ENCODE measurements around the gene DHRS11.

DNA sequence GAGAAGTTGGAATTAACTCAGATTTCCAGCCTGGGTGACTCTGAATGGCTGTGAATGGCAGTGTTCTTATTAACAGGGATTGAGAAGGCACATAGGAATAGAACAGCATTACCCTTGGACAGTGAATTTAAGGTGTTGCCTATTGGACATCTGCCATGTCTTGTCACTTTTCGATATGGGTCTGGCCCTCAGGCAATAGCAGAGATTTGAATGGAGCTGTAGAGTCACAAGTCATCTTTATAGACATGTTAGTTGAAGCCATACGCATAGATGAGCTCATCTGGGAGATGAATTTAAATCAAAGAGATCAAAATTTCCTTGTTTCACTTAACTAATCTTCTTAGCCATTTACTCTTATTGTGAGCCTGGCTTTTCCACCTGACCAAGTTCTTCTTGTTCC, 14.9 kb upstream of the DHRS11 start:
- TF ChIP-seq GATA2 (IDR thresholded peaks at IDR 0.05; ENCODE audit: low read depth, low read length) (no peak), GATA3 (IDR thresholded peaks at IDR 0.05; ENCODE audit: low read depth, low read length) (no peak)
